ACHN (cell line): ENCODE data around the gene LIN54.
"Not testable (repeated sequence)": the region's sequence is repeated elsewhere in the genome, so short reads cannot be mapped to it uniquely, and the experiment has no call there.

Source experiments
- DNase-seq: peaks from one replicate; pipeline ENCODE4 v3.0.0-alpha.2; 2015
- in situ Hi-C: cut with HindIII; loops from 2 replicates; pipeline ENCODE4 v1.10.0; 2017; ENCODE audit warnings: low sequenced_read_pairs, low pct_ligation_motif_present, low pct_unique_long_range_greater_than_20kb

Gene LIN54

GRCh38 chr4:83010522-83011318 lies at the start of gene LIN54:
LIN54 (minus strand) TSS chr4:83010823; CDS start chr4:82984844, 25,979 bp downstream.
- in situ Hi-C loops: no loop called here
- DNase-seq: peak; percentile 73

GRCh38 chr4:83054928-83055327 lies 44.3 kb upstream of the LIN54 start:
- peak; percentile 28 for DNase-seq
- in situ Hi-C loops: no loop called here

- DNase-seq, in situ Hi-C loops: not testable (repeated sequence)
Measured at GRCh38 chr4:83048781-83049180, 38.2 kb upstream of the LIN54 start.

- DNase-seq: no peak
- in situ Hi-C loops: no loop called here
Measured at GRCh38 chr4:83046693-83047473, 36.3 kb upstream of the LIN54 start.

- in situ Hi-C loops: no loop called here
- DNase-seq: no peak
Measured at GRCh38 chr4:83043801-83044407, 33.3 kb upstream of the LIN54 start.

GRCh38 chr4:83043157-83043556 lies 32.5 kb upstream of the LIN54 start:
- DNase-seq, in situ Hi-C loops: not testable (repeated sequence)

GRCh38 chr4:83040269-83040668 lies 29.6 kb upstream of the LIN54 start:
- in situ Hi-C loops: no loop called here
- DNase-seq: no peak

- in situ Hi-C loops: no loop called here
- DNase-seq: no peak
Measured at GRCh38 chr4:83036991-83037665, 26.5 kb upstream of the LIN54 start.

- in situ Hi-C loops: no loop called here
- DNase-seq: peak; percentile 99
Measured at GRCh38 chr4:83034630-83035494, 24.2 kb upstream of the LIN54 start, which contains the start of gene COPS4. COPS4 (plus strand) TSS chr4:83035183; CDS start chr4:83035225, 42 bp downstream.

GRCh38 chr4:83029688-83030087 lies 19.1 kb upstream of the LIN54 start:
- in situ Hi-C loops: no loop called here
- DNase-seq: no peak

GRCh38 chr4:83028976-83029375 lies 18.4 kb upstream of the LIN54 start:
- in situ Hi-C loops: no loop called here
- DNase-seq: no peak

- in situ Hi-C loops: no loop called here
- no peak for DNase-seq
Measured at GRCh38 chr4:83025563-83025962, 14.9 kb upstream of the LIN54 start.

GRCh38 chr4:83024233-83024632 lies 13.6 kb upstream of the LIN54 start:
- in situ Hi-C loops: no loop called here
- no peak for DNase-seq

- in situ Hi-C loops: not testable (repeated sequence)
Measured at GRCh38 chr4:83023599-83023998, 13.0 kb upstream of the LIN54 start.

GRCh38 chr4:83022724-83023450 lies 12.3 kb upstream of the LIN54 start:
- in situ Hi-C loops: no loop called here
- no peak for DNase-seq

More at GRCh38 chr4:83023599-83023998, 13.0 kb upstream of the LIN54 start:
- not testable (repeated sequence) for DNase-seq

- in situ Hi-C loops: no loop called here
- DNase-seq: no peak
Measured at GRCh38 chr4:83019794-83020494, 9.3 kb upstream of the LIN54 start.

- in situ Hi-C loops: no loop called here
- no peak for DNase-seq
Measured at GRCh38 chr4:83013902-83014301, 3.3 kb upstream of the LIN54 start.
